Cardiac septum (tissue), 1 donor: ENCODE measurements around the gene BOK. TPM values are rescaled to one million over a fixed set of nuclear protein-coding genes. Genes with fewer than 3 reads are reported as not detected.
"Not testable (repeated sequence)": the region's sequence is repeated elsewhere in the genome, so short reads cannot be mapped to it uniquely, and the experiment has no call there.

Experiments used
- DNase-seq: peaks from one replicate; pipeline ENCODE4 v3.0.0-alpha.2; 2020; ENCODE audit warnings: low spot score
- intact Hi-C: fragments of 100-400 bp; cut with DNase I; formaldehyde crosslinking; loops from one replicate; pipeline ENCODE4 v1.14.0; 2022
- total RNA-seq: library from RNA; stranded (reverse); fragmentation: NEBNext Ultra II Directional; extraction: Animal tissue kit (Norgen Biotek cat#: 25700); gene quantifications from one replicate; pipeline ENCODE4 v1.2.1, GENCODE V29; 2021
- donor health status: DM: no; HTN: no; CAD: no.

BOK gene
- total RNA-seq, 1 donor from 2014 or later, result 4.5 TPM

DNA sequence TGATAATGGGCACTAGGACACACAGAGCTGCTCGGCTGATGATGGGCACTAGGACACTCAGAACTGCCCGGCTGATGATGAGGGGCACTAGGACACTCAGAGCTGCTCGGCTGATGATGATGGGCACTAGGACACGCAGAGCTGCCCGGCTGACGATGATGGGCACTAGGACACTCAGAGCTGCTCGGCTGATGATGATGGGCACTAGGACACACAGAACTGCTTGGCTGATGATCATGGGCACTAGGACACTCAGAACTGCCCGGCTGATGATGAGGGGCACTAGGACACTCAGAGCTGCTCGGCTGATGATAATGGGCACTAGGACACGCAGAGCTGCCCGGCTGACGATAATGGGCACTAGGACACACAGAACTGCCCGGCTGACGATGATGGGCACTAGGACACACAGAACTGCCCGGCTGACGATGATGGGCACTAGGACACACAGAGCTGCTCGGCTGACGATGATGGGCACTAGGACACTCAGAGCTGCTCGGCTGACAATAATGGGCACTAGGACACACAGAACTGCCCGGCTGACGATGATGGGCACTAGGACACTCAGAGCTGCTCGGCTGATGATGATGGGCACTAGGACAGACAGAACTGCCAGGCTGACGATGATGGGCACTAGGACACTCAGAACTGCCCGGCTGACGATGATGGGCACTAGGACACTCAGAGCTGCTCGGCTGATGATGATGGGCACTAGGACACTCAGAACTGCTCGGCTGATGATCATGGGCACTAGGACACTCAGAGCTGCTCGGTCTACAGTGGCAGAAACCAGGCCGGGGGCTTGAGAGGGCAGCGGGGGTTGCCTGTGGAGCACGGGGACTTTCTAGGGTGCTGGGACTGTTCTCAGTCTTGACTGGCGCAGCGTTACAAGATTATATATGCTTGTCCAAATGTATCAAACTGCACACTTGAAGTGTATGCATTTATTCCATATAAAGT, 32.2 kb downstream of the BOK start:
- intact Hi-C loops, DNase-seq: not testable (repeated sequence)

DNA sequence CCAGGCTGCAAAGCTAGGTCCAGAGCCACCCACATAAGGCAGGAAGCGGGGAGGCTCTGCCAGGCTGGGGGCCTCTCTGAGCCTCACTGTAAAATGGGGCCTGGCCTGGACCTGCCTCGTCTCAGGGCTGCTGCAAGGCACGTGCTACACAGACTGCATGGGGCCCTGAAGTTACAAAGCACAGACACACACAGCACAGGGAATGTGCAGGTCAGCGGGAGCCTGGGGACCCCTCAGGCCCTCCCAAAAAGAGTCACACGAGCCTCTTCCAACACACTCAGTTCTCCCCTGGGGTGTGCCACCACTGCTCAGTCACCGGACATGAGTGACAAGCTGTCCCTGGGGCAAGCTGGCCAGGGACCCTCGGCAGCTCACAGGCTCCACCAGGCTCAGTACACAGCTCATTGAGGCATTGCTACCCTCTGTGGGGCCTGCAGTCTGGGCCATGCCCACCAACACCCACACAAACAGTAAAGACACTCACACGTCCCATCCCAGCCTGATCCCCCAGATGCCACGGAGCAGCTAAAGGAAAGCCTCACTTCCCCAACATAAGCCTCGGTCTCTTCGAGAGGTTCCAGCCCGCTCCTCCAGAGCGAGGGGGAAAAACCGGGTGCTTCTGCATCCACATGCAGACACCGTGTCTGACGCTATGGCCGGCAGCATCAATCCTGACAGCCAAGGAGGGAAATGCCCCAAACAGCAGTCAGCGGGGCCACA, 33.7 kb downstream of the BOK start:
- DNase-seq, result no peak
- intact Hi-C loops, result no loop called here

DNA sequence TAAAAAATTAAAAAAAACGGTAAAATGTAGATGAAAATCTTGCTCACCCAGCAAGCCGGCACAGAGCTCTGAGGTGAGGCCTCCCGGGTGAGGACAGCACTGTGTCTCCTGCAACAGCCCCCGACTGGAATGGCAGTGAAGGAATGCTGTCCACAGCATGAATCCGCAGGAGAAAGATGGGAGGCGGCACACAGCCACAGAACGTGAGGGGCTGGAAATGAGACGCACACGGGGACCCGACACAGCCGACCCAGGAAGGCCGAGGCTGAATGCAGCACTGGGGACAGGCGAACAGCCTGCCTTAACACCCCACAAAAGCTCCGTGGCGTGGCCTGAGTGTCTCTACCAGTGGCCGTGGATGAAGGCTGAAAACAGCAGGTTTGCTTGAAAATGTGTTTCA, 34.7 kb downstream of the BOK start:
- intact Hi-C loops, result no loop called here
- DNase-seq, result no peak

DNA sequence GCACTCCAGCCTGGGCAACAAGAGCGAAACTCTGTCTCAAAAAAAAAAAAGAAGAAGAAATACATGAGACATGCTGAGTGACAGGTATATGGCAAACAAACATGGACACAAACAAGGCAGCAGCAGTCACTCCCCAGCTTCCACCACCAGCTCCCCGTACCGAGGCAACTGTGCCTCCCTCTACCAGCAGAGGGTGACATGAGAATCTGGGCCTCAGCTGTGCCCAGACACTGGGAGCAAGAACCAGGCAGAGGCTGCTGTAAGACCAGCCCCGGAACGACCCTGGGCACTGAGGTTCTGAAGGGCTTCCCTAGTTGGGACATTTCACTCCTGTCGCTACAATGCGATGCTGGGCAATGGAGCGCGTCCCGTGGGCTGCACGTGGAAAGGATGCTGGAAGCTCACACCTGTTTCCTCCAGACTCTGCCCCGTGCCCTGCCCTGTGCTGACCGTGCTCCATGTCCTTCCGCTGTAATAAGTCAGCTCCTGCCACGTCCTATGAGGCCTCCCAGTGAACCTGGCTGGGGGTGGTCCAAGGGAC, 37.1 kb downstream of the BOK start:
- DNase-seq, result no peak
- intact Hi-C loops, result no loop called here

DNA sequence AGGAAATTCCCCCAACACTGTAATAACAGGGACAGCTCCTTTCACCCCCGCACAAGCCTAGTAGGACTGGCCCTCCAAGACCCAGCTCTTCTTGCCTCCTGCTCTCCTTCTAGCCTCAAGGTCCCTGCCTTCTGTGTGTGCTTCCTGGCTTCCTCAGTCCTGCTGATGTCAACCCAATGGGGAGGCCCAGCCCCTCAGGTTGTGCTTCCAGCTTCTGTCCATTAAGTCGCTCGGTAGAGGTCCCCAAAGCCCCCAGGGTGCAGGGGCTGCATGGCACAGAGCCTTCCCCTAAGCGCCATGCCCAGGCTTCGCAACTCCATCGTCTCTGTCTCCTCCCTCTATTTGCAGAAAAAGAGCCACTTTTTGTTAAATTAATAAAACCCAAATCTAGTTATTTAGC, 39.0 kb downstream of the BOK start:
- intact Hi-C loops, result no loop called here

DNA sequence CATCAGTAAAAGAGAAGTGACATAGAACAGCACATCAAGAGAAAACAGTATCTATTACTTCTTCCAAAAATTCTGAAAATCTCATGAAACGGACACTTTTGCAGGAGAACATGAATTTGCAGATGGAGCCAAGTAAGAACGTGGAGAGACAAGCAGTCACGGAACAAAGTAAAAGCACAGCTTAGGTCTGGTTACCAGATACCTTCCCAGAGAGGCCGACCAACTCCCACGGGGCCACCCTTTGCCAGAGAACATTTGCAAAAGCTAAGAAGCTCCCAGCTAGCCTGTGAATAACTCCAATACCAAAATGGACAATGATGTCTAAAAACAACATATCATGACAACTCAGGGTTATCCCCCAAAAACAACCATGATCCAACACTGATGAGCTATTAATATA, 39.5 kb downstream of the BOK start:
- DNase-seq, result no peak
- intact Hi-C loops, result no loop called here

More for the DNA sequence above, 39.0 kb downstream of the BOK start:
- no peak for DNase-seq

DNA sequence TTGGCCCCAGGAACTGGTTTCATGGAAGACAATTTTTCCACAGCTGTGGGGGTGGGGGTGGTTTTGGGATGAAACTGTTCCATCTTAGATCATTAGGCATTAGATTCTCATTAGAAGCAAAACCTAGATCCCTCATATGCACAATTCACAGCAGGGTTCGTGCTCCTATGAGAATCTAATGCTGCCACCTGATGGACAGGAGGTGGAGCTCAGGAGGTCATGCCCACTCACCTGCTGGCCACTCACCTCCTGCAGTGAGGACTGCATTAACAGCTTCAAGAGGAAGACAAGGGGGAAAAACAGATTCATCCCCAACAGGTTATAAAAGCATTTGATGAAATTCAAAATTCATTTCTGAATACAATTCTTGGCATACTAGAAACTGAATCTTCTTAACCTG, 39.9 kb downstream of the BOK start:
- DNase-seq, result no peak
- intact Hi-C loops, result no loop called here

DNA sequence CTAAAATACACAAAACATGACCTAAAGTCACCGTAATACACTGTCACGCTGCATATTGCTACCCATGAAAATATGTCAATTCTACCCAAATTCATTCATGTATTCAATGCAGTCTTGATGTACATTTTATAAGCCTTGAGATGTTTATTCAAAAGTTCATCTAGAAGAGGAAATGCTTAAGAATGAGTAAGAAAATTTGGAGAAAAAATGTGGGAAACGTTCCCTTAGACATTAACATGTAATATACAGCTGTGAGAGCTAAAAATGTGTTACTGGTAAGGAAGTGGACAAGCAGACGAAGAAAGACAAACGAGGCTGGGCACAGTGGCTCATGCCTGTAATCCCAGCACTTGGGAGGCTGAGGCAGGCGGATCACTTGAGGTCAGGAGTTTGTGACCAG, 41.1 kb downstream of the BOK start:
- intact Hi-C loops, result no loop called here
- DNase-seq, result no peak

DNA sequence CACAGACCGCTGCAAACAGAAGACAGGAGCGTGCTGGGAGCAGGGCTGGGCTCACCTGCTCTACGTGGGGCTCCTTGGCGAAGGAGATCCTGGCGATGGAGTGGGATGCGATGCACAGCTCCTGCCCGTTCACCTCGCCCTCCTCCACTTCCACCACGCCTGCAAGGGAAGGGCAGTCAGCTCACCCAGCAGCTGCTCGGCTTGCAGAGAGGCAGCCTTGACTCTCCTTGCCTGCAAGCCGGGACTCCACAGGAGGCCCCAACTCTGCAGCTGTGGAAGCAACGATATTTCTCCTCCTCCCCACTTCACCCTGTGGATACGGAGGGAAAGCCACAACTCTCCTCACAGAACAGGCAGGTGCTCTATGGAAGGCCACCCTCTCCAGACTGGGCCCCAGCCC, 43.3 kb downstream of the BOK start:
- intact Hi-C loops, result no loop called here
- DNase-seq, result no peak

DNA sequence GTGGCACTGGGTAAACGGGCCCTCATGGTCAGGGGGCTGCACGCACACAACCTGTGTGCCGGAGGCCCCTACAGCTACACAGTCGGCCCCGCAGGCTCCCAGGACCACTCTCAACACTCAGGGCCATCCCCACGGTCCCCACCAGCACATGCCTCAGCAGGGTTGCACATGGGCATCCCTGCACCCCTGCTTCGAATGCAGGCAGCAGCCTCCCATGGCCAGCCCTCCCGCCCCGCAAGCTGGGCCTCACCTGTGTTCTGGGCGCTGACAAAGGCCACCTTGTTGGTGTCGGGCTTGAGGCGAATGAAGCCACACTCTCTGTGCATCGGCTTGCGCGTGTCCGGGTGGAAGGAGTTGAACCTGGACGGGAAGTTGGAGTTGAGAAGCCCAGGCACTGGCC, 44.2 kb downstream of the BOK start:
- no peak for DNase-seq

DNA sequence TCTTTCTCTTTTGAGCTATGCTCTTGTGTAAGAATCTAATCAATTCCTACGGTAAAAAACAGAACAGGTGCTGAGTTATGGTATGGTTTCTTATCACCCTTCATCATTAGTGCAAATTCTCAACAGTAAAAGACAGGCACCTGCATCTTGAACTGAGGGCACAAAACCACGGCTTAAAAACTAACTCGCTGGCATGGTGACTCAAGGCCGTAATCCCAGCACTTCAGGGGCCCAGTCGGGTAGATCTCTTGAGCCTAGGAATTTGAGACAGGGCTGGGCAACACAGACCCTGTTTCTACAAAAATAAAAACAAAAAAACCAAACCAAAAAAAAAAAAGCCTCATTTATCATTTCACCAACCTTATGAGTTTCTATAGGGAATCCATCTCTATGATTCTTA, 45.1 kb downstream of the BOK start:
- intact Hi-C loops, result no loop called here
- DNase-seq, result no peak

More for the DNA sequence above, 44.2 kb downstream of the BOK start:
- intact Hi-C loops, result no loop called here

DNA sequence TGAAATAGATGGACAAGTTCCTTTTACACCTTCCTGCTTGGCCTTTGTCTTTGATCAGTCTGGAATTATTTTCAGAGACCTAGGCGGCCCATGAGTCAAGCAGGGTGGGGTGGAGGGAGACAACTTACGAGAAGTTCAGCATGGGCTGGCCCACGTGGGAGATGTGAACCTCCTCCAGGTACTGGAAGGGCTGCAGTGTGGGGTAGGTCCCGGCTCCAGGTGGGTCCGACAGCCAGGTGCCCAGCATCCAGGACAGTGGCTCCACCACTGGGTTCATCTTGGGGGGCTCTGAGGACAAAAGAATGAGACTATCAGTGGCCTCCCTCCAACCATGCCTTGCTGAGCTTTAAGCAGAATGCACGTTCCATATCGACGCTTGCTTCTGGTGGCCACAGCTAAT, 47.6 kb downstream of the BOK start:
- intact Hi-C loops, result no loop called here
- no peak for DNase-seq

DNA sequence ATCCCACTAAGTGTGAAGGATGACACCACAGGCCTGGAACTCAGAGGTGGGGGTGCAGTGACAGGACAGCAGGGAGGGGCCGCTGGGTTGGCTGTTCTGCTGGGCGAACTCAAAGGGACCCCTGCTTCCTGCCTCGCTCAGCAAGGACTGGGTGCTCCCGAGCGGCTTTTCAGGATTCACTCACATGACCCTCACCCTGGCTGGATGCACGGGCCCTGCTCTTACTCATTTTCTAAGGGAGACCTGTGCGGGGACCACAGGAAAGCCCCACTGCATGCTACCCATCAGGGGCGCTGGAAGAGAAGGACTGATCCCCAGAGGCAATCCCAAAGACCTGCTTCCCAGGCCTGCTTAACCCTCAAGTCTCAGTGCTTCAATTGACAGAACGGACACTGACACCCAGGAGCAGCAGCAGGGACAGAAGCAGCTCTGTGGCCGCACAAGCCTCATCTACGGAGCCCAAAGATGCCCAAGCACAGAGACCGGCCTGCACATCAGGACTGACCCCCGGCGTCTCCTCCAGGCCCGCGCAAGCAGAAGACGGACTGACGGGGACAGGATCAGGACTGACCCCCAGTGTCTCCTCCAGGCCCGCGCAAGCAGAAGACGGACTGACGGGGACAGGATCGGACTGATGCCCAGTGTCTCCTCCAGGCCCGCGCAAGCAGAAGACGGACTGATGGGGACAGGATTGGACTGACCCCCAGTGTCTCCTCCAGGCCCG, 48.8 kb downstream of the BOK start:
- DNase-seq, result no peak
- intact Hi-C loops, result no loop called here

DNA sequence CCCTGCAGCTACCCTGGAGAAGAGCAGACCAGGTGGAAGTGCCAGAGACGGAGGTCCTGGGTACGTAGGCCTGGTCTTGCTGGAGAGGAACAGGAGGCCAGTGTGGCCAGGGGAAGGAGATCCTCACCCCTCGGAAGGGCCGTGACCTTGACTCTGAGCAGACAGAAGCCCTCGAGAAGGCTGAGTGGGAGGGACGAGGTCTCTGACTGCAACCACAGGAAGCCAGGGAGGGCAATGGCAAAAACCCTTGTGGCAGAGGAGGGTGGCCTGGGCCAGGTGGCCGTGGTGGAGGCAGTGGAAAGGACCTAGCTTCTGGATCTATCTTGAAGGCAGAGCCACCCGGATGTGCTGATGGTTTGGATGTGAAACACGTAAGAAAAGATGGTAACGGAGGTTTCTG, 50.3 kb downstream of the BOK start:
- no peak for DNase-seq
- intact Hi-C loops, result no loop called here

DNA sequence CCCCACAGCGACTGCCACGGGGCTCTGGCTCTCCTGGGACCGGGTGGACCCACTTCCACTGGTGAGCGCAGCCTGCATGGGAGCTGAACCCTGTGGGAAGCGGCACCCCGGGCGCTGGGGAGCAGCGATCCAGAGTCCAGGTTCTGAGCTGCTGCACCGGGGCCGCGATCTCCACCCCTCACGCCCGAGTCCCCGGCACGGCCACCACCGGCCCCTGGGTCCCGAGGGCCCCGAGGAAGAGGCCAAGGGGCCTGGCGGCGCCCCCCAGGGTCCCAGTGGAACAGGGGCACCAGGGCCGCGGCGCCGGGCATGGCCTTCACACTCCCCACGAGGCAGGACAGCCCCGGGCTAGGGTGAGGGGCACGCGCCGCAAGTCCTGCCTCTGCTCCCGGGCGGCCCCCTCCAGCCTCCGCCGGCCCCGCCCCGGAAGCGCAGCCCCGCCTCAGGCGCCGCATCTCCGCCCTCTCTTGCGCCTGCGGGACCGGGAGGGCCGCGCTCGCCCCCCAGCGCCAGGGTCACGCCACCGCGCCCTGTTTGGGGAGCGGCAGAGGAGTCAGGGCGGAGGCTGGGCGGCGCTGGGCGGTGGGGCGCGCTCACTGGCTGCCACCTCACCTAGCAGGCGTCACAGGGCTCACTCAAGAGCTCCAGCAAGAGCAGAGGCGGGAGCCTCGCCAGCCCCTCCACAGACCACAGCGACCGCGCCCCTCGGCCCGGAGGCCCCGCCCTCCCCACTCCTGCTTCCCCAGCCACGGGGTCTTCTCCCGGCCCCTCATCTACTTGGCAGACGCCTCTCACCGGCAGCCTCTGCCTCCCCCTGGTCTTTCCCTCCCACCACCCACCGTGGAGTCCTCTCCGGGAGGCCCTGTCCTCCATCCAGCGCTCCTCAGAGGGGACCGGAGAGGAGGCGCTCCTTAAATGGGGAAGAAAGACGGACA, 51.6 kb downstream of the BOK start:
- peak; percentile 91 for DNase-seq
- intact Hi-C loops, result loop anchor here (5.0 kb wide), 1 partner anchor 103 kb away; the partner anchor contains the start of gene STK25

DNA sequence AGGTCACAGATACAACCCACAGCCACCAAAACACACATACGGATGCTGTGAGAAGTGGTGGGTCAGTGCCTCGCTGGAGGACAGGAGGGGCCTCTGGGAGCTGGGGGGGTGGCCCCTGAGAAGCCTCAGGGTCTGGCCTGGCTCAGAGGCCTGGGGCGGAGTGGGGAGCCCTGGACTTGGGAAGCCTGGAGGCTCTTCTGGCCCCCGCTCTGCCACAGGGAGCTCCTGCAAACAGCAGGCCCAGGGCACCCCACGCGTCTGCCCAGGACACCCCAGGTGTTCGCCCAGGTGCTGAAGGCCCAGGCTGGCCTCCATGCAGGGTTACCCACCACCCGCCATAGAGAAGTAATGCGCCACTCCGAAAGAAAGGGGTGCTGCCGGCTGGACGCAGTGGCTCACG, 52.5 kb downstream of the BOK start:
- no peak for DNase-seq
- intact Hi-C loops, result loop anchor here (5.0 kb wide), 1 partner anchor 104 kb away; the partner anchor contains the start of gene STK25

DNA sequence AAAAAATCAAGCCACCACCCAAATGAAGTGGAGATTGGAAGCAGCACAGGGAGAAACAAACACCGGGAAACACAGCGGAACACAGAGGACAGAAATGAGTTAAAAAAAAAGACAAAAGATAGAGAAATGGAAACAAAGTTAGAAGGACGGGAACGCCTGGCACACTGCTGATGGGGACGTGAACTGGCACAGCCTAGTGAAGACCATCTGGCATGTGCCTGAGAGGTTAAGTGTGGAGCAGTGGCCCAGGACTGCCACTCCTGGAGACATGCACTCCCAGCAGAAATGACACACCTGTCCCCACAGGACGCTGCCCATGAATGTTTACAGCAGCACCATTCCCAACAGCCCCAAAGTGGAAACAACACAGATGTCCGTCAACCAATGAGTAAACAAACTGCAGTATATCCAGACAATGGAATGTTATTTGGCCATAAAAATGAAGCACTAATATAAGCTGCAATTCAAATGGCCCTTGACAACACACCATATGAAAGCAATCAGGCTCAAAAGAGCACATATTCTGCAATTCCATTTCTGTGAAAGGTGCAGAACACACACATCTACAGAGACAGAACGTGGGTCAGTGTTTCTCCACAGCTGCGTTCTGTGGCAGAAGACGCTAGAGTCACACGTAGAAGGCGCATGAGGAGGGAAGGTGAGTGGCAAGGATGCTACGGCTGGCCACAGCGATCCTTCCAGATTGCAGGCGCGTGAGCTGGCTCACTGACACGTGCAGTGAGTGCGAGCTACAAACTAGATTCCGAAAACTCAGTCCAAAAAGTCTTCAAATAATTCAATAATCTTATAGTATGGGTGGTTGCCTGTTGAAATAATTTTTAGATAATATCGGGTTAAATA, 53.8 kb downstream of the BOK start:
- DNase-seq, result no peak
- intact Hi-C loops, result loop anchor here (5.0 kb wide), 1 partner anchor 105 kb away; the partner anchor contains the start of gene STK25
